HepG2 (cell line): ENCODE results near the gene SLC2A4. TPM values are rescaled to one million over a fixed set of nuclear protein-coding genes. Genes with fewer than 3 reads are reported as not detected.

Experiments
- ARID5B ChIP-seq: IDR thresholded peaks from 2 replicates; pipeline ENCODE4 v1.4.0; 2020; ENCODE audit warnings: mild to moderate bottlenecking, missing genetic modification reagents
- ARNTL ChIP-seq: sonication (generic); formaldehyde crosslinking; IDR thresholded peaks from 2 replicates; pipeline ENCODE4 v1.4.0; 2020; ENCODE audit warnings: mild to moderate bottlenecking, missing genetic modification reagents
- CCDC6 ChIP-seq: sonication (generic); formaldehyde crosslinking; IDR thresholded peaks from 2 replicates; pipeline ENCODE4 v1.8.1; 2022; ENCODE audit warnings: mild to moderate bottlenecking, missing genetic modification reagents, moderate library complexity
- EP300 ChIP-seq, 3 experiments: sonication (generic) in 1 of 3; formaldehyde crosslinking in 1 of 3; IDR thresholded peaks; 2 replicates each; pipeline versions ENCODE4 v1.5.1 to v1.6.1; 2011 to 2020; ENCODE audit warnings: low read depth in 2 of 3, low read length in 2 of 3, borderline replicate concordance in 1 of 3, improper control_type of control experiment in 1 of 3, mild to moderate bottlenecking in 1 of 3, missing genetic modification reagents in 1 of 3, moderate library complexity in 1 of 3
- KDM2A ChIP-seq: sonication (generic); formaldehyde crosslinking; IDR thresholded peaks from 2 replicates; pipeline ENCODE4 v1.4.0; 2020; ENCODE audit warnings: low read depth, missing genetic modification reagents, borderline replicate concordance
- KLF16 ChIP-seq, 2 experiments: sonication (generic) in 1 of 2; formaldehyde crosslinking in 1 of 2; IDR thresholded peaks; 2 replicates each; pipeline versions ENCODE4 v1.6.1 to v1.8.0; 2016 to 2023; ENCODE audit warnings: missing genetic modification reagents in 2 of 2, missing compliant biosample characterization in 1 of 2
- MED1 ChIP-seq: sonication (generic); formaldehyde crosslinking; IDR thresholded peaks from 2 replicates; pipeline ENCODE4 v1.4.0; 2020; ENCODE audit warnings: missing genetic modification reagents
- MIXL1 ChIP-seq: IDR thresholded peaks from 2 replicates; pipeline ENCODE4 v1.6.1; 2016
- MXD3 ChIP-seq: IDR thresholded peaks from 2 replicates; pipeline ENCODE4 v1.6.1; 2016; ENCODE audit warnings: mild to moderate bottlenecking, missing biosample characterization, missing genetic modification reagents
- NCOA1 ChIP-seq: sonication (generic); formaldehyde crosslinking; IDR thresholded peaks from 2 replicates; pipeline ENCODE4 v1.9.0; 2021; ENCODE audit warnings: missing genetic modification reagents
- NFKBIZ ChIP-seq: IDR thresholded peaks from 2 replicates; pipeline ENCODE4 v1.6.1; 2018; ENCODE audit warnings: missing genetic modification reagents, missing compliant biosample characterization
- NR2C2 ChIP-seq: sonication (generic); formaldehyde crosslinking; IDR thresholded peaks from 2 replicates; pipeline ENCODE4 v1.4.0; 2020; ENCODE audit warnings: missing genetic modification reagents, mild to moderate bottlenecking, moderate library complexity, borderline replicate concordance
- PATZ1 ChIP-seq: sonication (generic); formaldehyde crosslinking; IDR thresholded peaks from 2 replicates; pipeline ENCODE4 v1.4.0; 2020; ENCODE audit warnings: missing genetic modification reagents
- PPARG ChIP-seq: conservative IDR thresholded peaks from 2 replicates; pipeline ENCODE4 v1.6.1; 2016; ENCODE audit warnings: missing biosample characterization, missing genetic modification reagents
- SAP130 ChIP-seq: IDR thresholded peaks from 2 replicates; pipeline ENCODE4 v1.6.1; 2016; ENCODE audit warnings: low read depth
- SMAD3 ChIP-seq: sonication (generic); formaldehyde crosslinking; IDR thresholded peaks from 2 replicates; pipeline ENCODE4 v1.4.0; 2020; ENCODE audit warnings: missing genetic modification reagents
- THAP7 ChIP-seq: sonication (generic); formaldehyde crosslinking; IDR thresholded peaks from 2 replicates; pipeline ENCODE4 v1.8.1; 2023; ENCODE audit warnings: mild to moderate bottlenecking, missing genetic modification reagents
- ZMYM4 ChIP-seq: sonication (generic); formaldehyde crosslinking; IDR thresholded peaks from 2 replicates; pipeline ENCODE4 v1.8.1; 2023; ENCODE audit warnings: mild to moderate bottlenecking, missing genetic modification reagents
- ZNF552 ChIP-seq: sonication (generic); formaldehyde crosslinking; IDR thresholded peaks from 2 replicates; pipeline ENCODE4 v1.9.0; 2022; ENCODE audit warnings: missing genetic modification reagents, mild to moderate bottlenecking, borderline replicate concordance
- ZNF768 ChIP-seq: sonication (generic); formaldehyde crosslinking; IDR thresholded peaks from 2 replicates; pipeline ENCODE4 v1.4.0; 2020; ENCODE audit warnings: missing genetic modification reagents
- polyA plus RNA-seq, 8 experiments: library from polyadenylated mRNA; depleted of rRNA in 3 of 8; stranded (reverse) in 7 of 8; unstranded in 1 of 8; fragments of >200 nt; fragmentation: Illumina TruSeq in 4 of 8; extraction: Trizol in 4 of 8; gene quantifications; 2 replicates each; pipeline versions ENCODE4 v1.2.1 to v1.2.3, GENCODE V29; 2011 to 2016; ENCODE audit warnings: low read depth in 4 of 8, missing spikeins in 1 of 8, mixed read lengths in 1 of 8; ENCODE audit not compliant: insufficient read depth in 1 of 8
- total RNA-seq, 5 experiments: library from RNA; depleted of rRNA; stranded (reverse); fragments of >200 nt; fragmentation: Illumina TruSeq; extraction: Trizol; gene quantifications; 2 replicates each; pipeline ENCODE4 v1.2.3, GENCODE V29; 2016; ENCODE audit warnings: low read depth in 1 of 5

Gene SLC2A4
- total and polyA plus RNA-seq, 2 of the 13 experiments (the other 11 are each of a cell fraction or from before 2014, with no cell fraction given) = 4.9 to 5.8 TPM

- TF ChIP-seq NR2C2 (CRISPR knock-in tag) (0 out of 2 replicates have a peak, but pooled peaks have one; percentile 21), KLF16 (CRISPR knock-in tag; IDR thresholded peaks at IDR 0.05) (peak in 1 of 2 experiments; percentile 80; a peak in 1 of 4 replicates), MXD3 (peak; percentile 92), ZNF552 (CRISPR knock-in tag) (peak; percentile 78; the same call in 1 of the 2 replicates), MIXL1 (CRISPR knock-in tag) (0 out of 2 replicates have a peak, but pooled peaks have one; percentile 17), KDM2A (peak; percentile 82; the same call in 1 of the 2 replicates), SAP130 (CRISPR knock-in tag) (peak; percentile 80), MED1 (peak; percentile 54; the same call in 1 of the 2 replicates), THAP7 (CRISPR knock-in tag) (0 out of 2 replicates have a peak, but pooled peaks have one; percentile 34), PPARG (CRISPR knock-in tag) (0 out of 2 replicates have a peak, but pooled peaks have one; percentile 23), ARID5B (CRISPR knock-in tag) (peak; percentile 44; the same call in 1 of the 2 replicates), ZMYM4 (CRISPR knock-in tag) (peak; percentile 16; the same call in 1 of the 2 replicates), NFKBIZ (CRISPR knock-in tag) (0 out of 2 replicates have a peak, but pooled peaks have one; percentile 36), CCDC6 (CRISPR knock-in tag) (peak; percentile 76), ARNTL (CRISPR knock-in tag) (peak; percentile 86), PATZ1 (CRISPR knock-in tag) (peak; percentile 53; the same call in 1 of the 2 replicates), ZNF768 (CRISPR knock-in tag) (peak; percentile 55; the same call in 1 of the 2 replicates), SMAD3 (peak; percentile 35; the same call in 1 of the 2 replicates), NCOA1 (CRISPR knock-in tag) (no peak), EP300 (IDR thresholded peaks at IDR 0.05; ENCODE audit: low read depth in 2 of 2, low read length in 2 of 2) (no peak), EP300 (CRISPR knock-in tag; IDR thresholded peaks at IDR 0.05; ENCODE audit: borderline replicate concordance) (no peak)
These were observed 14.8 kb downstream of the SLC2A4 start (continued) for GRCh38 chr17:7296189-7296861.
